Gastrocnemius medialis (tissue), 4 donors: ENCODE measurements around the gene DUSP14. TPM values are rescaled to one million over a fixed set of nuclear protein-coding genes. Genes with fewer than 3 reads are reported as not detected.
A peak's percentile ranks its signal among the peaks of the same experiment; 100 is the strongest.
"Not testable (repeated sequence)": the region's sequence is repeated elsewhere in the genome, so short reads cannot be mapped to it uniquely, and the experiment has no call there.

Experiments
- ATAC-seq, 2 donors: fragments of 150-250 bp; one replicate each; pipeline ENCODE4 v1.9.1; 2016
- DNase-seq, 2 donors: peaks; one replicate each; pipeline ENCODE4 v3.0.0-alpha.2; 2019
- H3K27ac ChIP-seq, 4 donors: fragments of 200-600 bp; sonication (generic); 1 replicate in 1 of 4; 2 replicates in 3 of 4; pipeline ENCODE4 v1.5.1; 2016 to 2018; ENCODE audit warnings: mild to moderate bottlenecking in 2 of 4, moderate library complexity in 1 of 4
- H3K27me3 ChIP-seq, 3 donors: fragments of 200-600 bp; sonication (generic) in 2 of 3; 1 replicate in 1 of 3; 2 replicates in 2 of 3; pipeline versions ENCODE4 v1.5.1 to v1.6.0; 2016 to 2019; ENCODE audit warnings: mild to moderate bottlenecking in 1 of 3, moderate library complexity in 1 of 3
- H3K36me3 ChIP-seq, 2 donors: fragments of 200-600 bp; sonication (generic) in 1 of 2; one replicate each; pipeline ENCODE4 v1.5.1; 2017 to 2018
- H3K4me1 ChIP-seq, 2 donors: fragments of 200-600 bp; sonication (generic) in 1 of 2; one replicate each; pipeline ENCODE4 v1.5.1; 2016 to 2017; ENCODE audit warnings: mild to moderate bottlenecking in 2 of 2
- H3K4me3 ChIP-seq, 4 donors: fragments of 200-600 bp; sonication (generic) in 3 of 4; 1 replicate in 1 of 4; 2 replicates in 3 of 4; pipeline ENCODE4 v1.5.1; 2016 to 2019; ENCODE audit warnings: mild to moderate bottlenecking in 2 of 4
- H3K9me3 ChIP-seq, 3 donors: fragments of 200-600 bp; sonication (generic) in 2 of 3; 1 replicate in 1 of 3; 2 replicates in 2 of 3; pipeline ENCODE4 v1.5.1; 2016 to 2019
- CTCF ChIP-seq, 5 experiments: fragments of 450-650 bp in 3 of 5; fragments of 200-600 bp in 2 of 5; sonication (generic) in 2 of 5; IDR thresholded peaks in 4 of 5; conservative IDR thresholded peaks in 1 of 5; 1 replicate in 4 of 5; 2 replicates in 1 of 5; pipeline ENCODE4 v1.5.1; 2016 to 2019; ENCODE audit warnings: antibody characterized with exemption in 5 of 5, mild to moderate bottlenecking in 3 of 5, moderate library complexity in 3 of 5
- POLR2A ChIP-seq, 2 donors: fragments of 450-650 bp; IDR thresholded peaks; one replicate each; pipeline ENCODE4 v1.6.1; 2017; ENCODE audit warnings: antibody characterized with exemption in 2 of 2, mild to moderate bottlenecking in 2 of 2, moderate library complexity in 2 of 2
- in situ Hi-C, 4 donors: fragments of 200-750 bp; cut with MboI; loops; one replicate each; pipeline versions ENCODE4 v1.15.0 to v1.8.0; 2017; ENCODE audit warnings: low sequenced_read_pairs in 4 of 4
- intact Hi-C: fragments of 100-400 bp; cut with DNase I; formaldehyde crosslinking; loops from one replicate; pipeline ENCODE4 v1.15.1; 2023; ENCODE audit warnings: low total_unique reads
- total RNA-seq, 4 donors: library from RNA; depleted of rRNA; stranded (reverse); fragments of >200 nt; gene quantifications; one replicate each; pipeline versions ENCODE4 v1.1.0 to v1.2.3, GENCODE V29; 2016

Gene DUSP14
- total RNA-seq, 4 donors from 2014 or later = 10.2 to 15.1 (median 11.3) TPM

DNA sequence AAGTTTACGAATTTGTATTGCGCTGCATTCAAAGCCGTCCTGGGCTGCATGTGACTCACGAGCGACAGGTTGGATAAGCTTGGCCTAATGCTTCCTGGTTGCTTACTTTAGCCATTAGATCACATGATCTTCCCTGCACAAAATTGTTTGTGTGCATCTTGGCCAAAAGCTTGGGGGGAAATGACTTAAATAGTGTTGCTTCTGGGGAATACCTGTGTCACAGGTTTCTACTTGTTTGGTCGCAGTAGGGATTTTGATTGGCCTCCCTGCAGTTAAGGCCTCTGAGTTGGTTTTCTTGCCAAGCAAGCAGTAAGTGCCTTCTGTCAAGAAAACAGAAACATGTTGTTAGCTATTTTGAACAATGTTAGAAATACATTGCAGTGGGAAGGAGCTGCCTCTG is 39.6 kb upstream of the DUSP14 start:
- intact Hi-C loops = no loop called here
- Histone ChIP-seq H3K36me3 (peaks cover 0 to 28% of the 10 kb centered on the region in 2 donors), H3K9me3 (no peaks in the 10 kb centered on the region), H3K4me3 (no peak overlapping the region), H3K4me1 (peaks cover 0 to 15% of the 10 kb centered on the region in 2 donors), H3K27ac (no peak overlapping the region), H3K27me3 (no peaks in the 10 kb centered on the region)
- in situ Hi-C loops = no loop called here
- DNase-seq (no peak), ATAC-seq (no peak)
- TF ChIP-seq CTCF (IDR thresholded peaks at IDR 0.05 in 4 of 5, conservative IDR thresholded peaks at IDR 0.05 in 1 of 5) = no peak
- TF ChIP-seq POLR2A (IDR thresholded peaks at IDR 0.05) = no peak

DNA sequence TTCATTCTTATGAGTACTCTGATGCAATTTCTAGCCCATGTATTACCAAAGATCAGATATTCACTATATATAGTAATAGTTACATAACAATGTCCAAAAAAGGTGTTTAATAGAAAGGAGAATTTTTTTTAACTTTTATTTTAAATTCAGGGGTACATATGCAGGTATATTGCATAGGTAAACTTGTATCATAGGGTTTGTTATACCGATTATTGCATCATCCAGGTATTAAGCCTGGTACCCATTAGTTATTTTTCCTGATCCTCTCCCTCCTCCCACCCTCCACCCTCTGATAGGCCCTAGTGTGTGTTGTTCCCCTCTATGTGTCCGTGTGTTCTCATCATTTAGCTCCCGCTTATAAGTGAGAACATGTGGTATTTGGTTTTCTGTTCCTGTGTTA is 31.9 kb upstream of the DUSP14 start:
- ATAC-seq, in situ Hi-C loops, intact Hi-C loops, DNase-seq, H3K4me3 ChIP-seq, H3K27ac ChIP-seq, H3K4me1 ChIP-seq, H3K27me3 ChIP-seq, H3K9me3 ChIP-seq, H3K36me3 ChIP-seq: not testable (repeated sequence)

GRCh38 chr17:37458805-37459204 is 30.9 kb upstream of the DUSP14 start:
- in situ Hi-C loops (no loop called here), intact Hi-C loops (no loop called here)
- no peak overlapping the region for H3K4me3 ChIP-seq
- DNase-seq (no peak), ATAC-seq (no peak)
- H3K27me3 ChIP-seq = no peaks in the 10 kb centered on the region
- peaks cover 0 to 5% of the 10 kb centered on the region in 2 donors for H3K36me3 ChIP-seq
- TF ChIP-seq POLR2A (IDR thresholded peaks at IDR 0.05) = no peak
- TF ChIP-seq CTCF (IDR thresholded peaks at IDR 0.05 in 4 of 5, conservative IDR thresholded peaks at IDR 0.05 in 1 of 5) = no peak
- H3K27ac ChIP-seq = no peak overlapping the region
- H3K9me3 ChIP-seq = no peaks in the 10 kb centered on the region
- H3K4me1 ChIP-seq = no peaks in the 10 kb centered on the region

- Histone ChIP-seq H3K36me3 (peaks cover 0 to 22% of the 10 kb centered on the region in 2 donors), H3K27ac (no peak overlapping the region), H3K9me3 (no peaks in the 10 kb centered on the region), H3K4me3 (no peak overlapping the region), H3K4me1 (no peaks in the 10 kb centered on the region), H3K27me3 (no peaks in the 10 kb centered on the region)
- DNase-seq = no peak
- in situ Hi-C loops = no loop called here
- peak; percentile 79 to 91 for ATAC-seq
- TF ChIP-seq POLR2A (IDR thresholded peaks at IDR 0.05) (no peak), CTCF (IDR thresholded peaks at IDR 0.05 in 4 of 5, conservative IDR thresholded peaks at IDR 0.05 in 1 of 5) (no peak)
- intact Hi-C loops = no loop called here
Observed at GRCh38 chr17:37461668-37462067, 28.0 kb upstream of the DUSP14 start.

DNA sequence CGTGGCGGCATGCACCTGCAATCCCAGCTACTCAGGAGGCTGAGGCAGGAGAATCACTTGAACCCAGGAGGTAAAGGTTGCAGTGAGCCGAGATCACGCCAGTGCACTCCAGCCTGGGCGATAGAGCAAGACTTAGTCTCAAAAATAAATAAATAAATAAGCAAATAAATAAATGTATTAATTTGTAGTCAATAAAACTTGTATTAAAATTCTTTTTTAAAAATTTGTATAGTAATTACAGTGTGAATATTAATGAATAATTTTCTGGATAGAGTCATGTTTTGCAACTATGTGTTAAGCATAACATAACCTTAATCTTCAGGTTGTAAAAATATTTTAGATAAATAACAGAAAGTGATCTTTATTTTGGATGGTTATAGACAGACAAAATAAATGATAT is 27.2 kb upstream of the DUSP14 start:
- peaks cover 0 to 30% of the 10 kb centered on the region in 2 donors for H3K36me3 ChIP-seq
- DNase-seq = no peak
- in situ Hi-C loops = no loop called here
- no peaks in the 10 kb centered on the region for H3K4me1 ChIP-seq
- ATAC-seq = no peak
- H3K27ac ChIP-seq = no peak overlapping the region
- TF ChIP-seq POLR2A (IDR thresholded peaks at IDR 0.05) = no peak
- TF ChIP-seq CTCF (IDR thresholded peaks at IDR 0.05 in 4 of 5, conservative IDR thresholded peaks at IDR 0.05 in 1 of 5) = no peak
- intact Hi-C loops = no loop called here
- H3K9me3 ChIP-seq = no peaks in the 10 kb centered on the region
- no peak overlapping the region for H3K4me3 ChIP-seq
- H3K27me3 ChIP-seq = no peaks in the 10 kb centered on the region
